Pancreas (tissue), 10 donors: ENCODE measurements around the gene ATG2A. TPM values are rescaled to one million over a fixed set of nuclear protein-coding genes. Genes with fewer than 3 reads are reported as not detected.

ENCODE experiments used
- ATAC-seq, 4 donors: fragments of 200-7000 bp; cut with Tn5 transposase; one replicate each; pipeline versions ENCODE4 v1.8.0 to v1.9.1; 2020; ENCODE audit warnings: mild to moderate bottlenecking in 4 of 4, moderate library complexity in 4 of 4
- DNase-seq, 6 donors: peaks; one replicate each; pipeline ENCODE4 v3.0.0-alpha.2; 2020
- FAIRE-seq: peaks from 2 replicates; lab custom pipeline; 2012; peaks lifted over from hg19 to GRCh38; lab: Jason Lieb, UNC
- H3K27ac ChIP-seq, 4 donors: fragments of 200-600 bp; sonication (generic); 1 replicate in 3 of 4; 2 replicates in 1 of 4; pipeline versions ENCODE4 v1.5.0 to v1.8.0; 2020
- H3K27me3 ChIP-seq, 4 donors: fragments of 200-600 bp; one replicate each; pipeline ENCODE4 v1.8.0; 2021
- H3K36me3 ChIP-seq, 3 donors: fragments of 200-600 bp; sonication (generic) in 1 of 3; one replicate each; pipeline versions ENCODE4 v1.5.0 to v1.8.0; 2020 to 2021
- H3K4me1 ChIP-seq, 3 donors: fragments of 200-600 bp; one replicate each; pipeline ENCODE4 v1.8.0; 2021
- H3K4me3 ChIP-seq, 4 donors: fragments of 200-600 bp; sonication (generic) in 2 of 4; one replicate each; pipeline versions ENCODE4 v1.5.0 to v1.8.0; 2020 to 2021
- H3K9me3 ChIP-seq, 4 donors: fragments of 200-600 bp; one replicate each; pipeline ENCODE4 v1.8.0; 2021
- CTCF ChIP-seq, 4 donors: fragments of 200-600 bp; sonication (generic) in 3 of 4; IDR thresholded peaks; one replicate each; pipeline versions ENCODE4 v1.5.0 to v1.8.0; 2021; ENCODE audit warnings: antibody characterized with exemption in 4 of 4
- WGBS, 2 donors: extraction: QIAGEN DNeasy Blood & Tissue Kit; methylation state at CpG; one replicate each; pipeline ENCODE4 v1.1.7; 2013; 5-methylcytosine and 5-hydroxymethylcytosine counted together
- intact Hi-C, 3 donors: fragments of 100-400 bp; cut with DNase I; formaldehyde crosslinking; loops; one replicate each; pipeline versions ENCODE4 v1.11.1 to v1.14.2; 2022
- polyA plus RNA-seq, 2 donors: library from polyadenylated mRNA; stranded (reverse); fragments of 200-250 nt; gene quantifications; one replicate each; pipeline ENCODE4 v1.2.3, GENCODE V29; 2013
- total RNA-seq, 6 donors: library from RNA; stranded (reverse); fragmentation: NEBNext Ultra II Directional in 4 of 6; extraction: Animal tissue kit (Norgen Biotek cat#: 25700) in 4 of 6; gene quantifications; one replicate each; pipeline versions ENCODE4 v1.2.1 to v1.2.4, GENCODE V29; 2021 to 2023
- donor health status: healthy with polysubstance abuse.
- donor health status: DM: no; HTN: no; CAD: no; lungs with moderate emphysema.
- donor health status: DM: no; HTN: no; CAD: no.
- donor health status: control.
- donor health status: control.
- donor health status: Bipolar disorder and iron deficiency.
- donor health status: DM: yes; HTN: yes; CAD: no.
- donor health status: DM: no; HTN: no; CAD: no.
- donor health status: DM: no; HTN: no; CAD: no.
- donor health status: DM: yes; HTN: yes; CAD: no.

ATG2A gene
- total and polyA plus RNA-seq, 8 donors, result 13.3 to 34.1 (median 17.1) TPM

- peaks cover 0 to 18% (median 0%) of the 10 kb centered on the region in 3 donors for H3K4me1 ChIP-seq
- H3K36me3 ChIP-seq, result peaks cover 0 to 9% (median 0%) of the 10 kb centered on the region in 3 donors
- no peak overlapping the region for H3K4me3 ChIP-seq
- 83 to 85% methylated on average over 45 of the region's 45 CpGs for WGBS, 2 donors
- intact Hi-C loops, result loop anchor here in 2 of 3 donors (5.0 to 10.0 kb wide), 2 partner anchors 37 to 250 kb away; no protein-coding TSS in a partner anchor
- H3K9me3 ChIP-seq, result no peaks in the 10 kb centered on the region
- peak; percentile 81 to 88 (median 84) for ATAC-seq
- H3K27me3 ChIP-seq, result no peaks in the 10 kb centered on the region
- DNase-seq, result peak in 5 of 6 donors; percentile 52 to 76 (median 70)
- FAIRE-seq, result no peak
- no peak for TF ChIP-seq CTCF (IDR thresholded peaks at IDR 0.05)
- H3K27ac ChIP-seq, result peak overlapping the region; percentile 33 to 62 (median 46)
These were observed 62.2 kb downstream of the ATG2A start for GRCh38 chr11:64854534-64855502.

- H3K4me1 ChIP-seq, result peaks cover 0 to 20% (median 0%) of the 10 kb centered on the region in 3 donors
- peaks cover 0 to 9% (median 0%) of the 10 kb centered on the region in 3 donors for H3K36me3 ChIP-seq
- no peaks in the 10 kb centered on the region for H3K9me3 ChIP-seq
- no peak overlapping the region for H3K27ac ChIP-seq
- ATAC-seq (no peak), DNase-seq (peak in 2 of 6 donors; percentile 40 to 62), FAIRE-seq (no peak)
- H3K27me3 ChIP-seq, result no peaks in the 10 kb centered on the region
- no peak overlapping the region for H3K4me3 ChIP-seq
- WGBS, 2 donors, result 94% methylated on average over 25 of the region's 25 CpGs
- no peak for TF ChIP-seq CTCF (IDR thresholded peaks at IDR 0.05)
- intact Hi-C loops, result loop anchor here in 2 of 3 donors (5.0 to 10.0 kb wide), 2 partner anchors 38 to 251 kb away; no protein-coding TSS in a partner anchor
These were observed 62.9 kb downstream of the ATG2A start for GRCh38 chr11:64854157-64854533.

GRCh38 chr11:64853709-64854108 lies 63.3 kb downstream of the ATG2A start:
- 86 to 88% methylated on average over 25 to 27 of the region's 27 CpGs for WGBS, 2 donors
- H3K36me3 ChIP-seq, result peaks cover 0 to 9% (median 0%) of the 10 kb centered on the region in 3 donors
- DNase-seq, result peak in 1 of 6 donors; percentile 54
- H3K27me3 ChIP-seq, result no peaks in the 10 kb centered on the region
- no peak for TF ChIP-seq CTCF (IDR thresholded peaks at IDR 0.05)
- no peak for ATAC-seq
- H3K4me3 ChIP-seq, result no peak overlapping the region
- H3K9me3 ChIP-seq, result no peaks in the 10 kb centered on the region
- peaks cover 2 to 24% (median 4%) of the 10 kb centered on the region in 3 donors for H3K4me1 ChIP-seq
- H3K27ac ChIP-seq, result no peak overlapping the region
- no peak for FAIRE-seq
- intact Hi-C loops, result loop anchor here in 2 of 3 donors (5.0 to 10.0 kb wide), 2 partner anchors 39 to 251 kb away; no protein-coding TSS in a partner anchor

GRCh38 chr11:64852804-64853509 lies 64.1 kb downstream of the ATG2A start:
- no peak overlapping the region for H3K27ac ChIP-seq
- 81 to 86% methylated on average over 24 of the region's 24 CpGs for WGBS, 2 donors
- ATAC-seq (no peak), FAIRE-seq (no peak), DNase-seq (peak in 1 of 6 donors; percentile 52)
- peaks cover 0 to 9% (median 0%) of the 10 kb centered on the region in 3 donors for H3K36me3 ChIP-seq
- H3K9me3 ChIP-seq, result no peaks in the 10 kb centered on the region
- no peak overlapping the region for H3K4me3 ChIP-seq
- H3K27me3 ChIP-seq, result no peaks in the 10 kb centered on the region
- peaks cover 5 to 32% (median 10%) of the 10 kb centered on the region in 3 donors for H3K4me1 ChIP-seq
- no peak for TF ChIP-seq CTCF (IDR thresholded peaks at IDR 0.05)
- intact Hi-C loops, result loop anchor here in 2 of 3 donors (5.0 to 10.0 kb wide), 2 partner anchors 39 to 252 kb away; no protein-coding TSS in a partner anchor
